ENCODE measurements around the gene TEX47.

The TEX47 gene

GRCh38 chr7:88795553-88795952, at the start of gene TEX47:
Gene TEX47, minus strand, starts transcription at chr7:88795737. Its CDS starts 795 bp downstream, at chr7:88794942.
- DNase-seq: no peak

- no peak for DNase-seq
Measured at GRCh38 chr7:88845091-88845490, 49.6 kb upstream of the TEX47 start.

GRCh38 chr7:88842201-88842600, 46.7 kb upstream of the TEX47 start:
- DNase-seq: no peak

DNA sequence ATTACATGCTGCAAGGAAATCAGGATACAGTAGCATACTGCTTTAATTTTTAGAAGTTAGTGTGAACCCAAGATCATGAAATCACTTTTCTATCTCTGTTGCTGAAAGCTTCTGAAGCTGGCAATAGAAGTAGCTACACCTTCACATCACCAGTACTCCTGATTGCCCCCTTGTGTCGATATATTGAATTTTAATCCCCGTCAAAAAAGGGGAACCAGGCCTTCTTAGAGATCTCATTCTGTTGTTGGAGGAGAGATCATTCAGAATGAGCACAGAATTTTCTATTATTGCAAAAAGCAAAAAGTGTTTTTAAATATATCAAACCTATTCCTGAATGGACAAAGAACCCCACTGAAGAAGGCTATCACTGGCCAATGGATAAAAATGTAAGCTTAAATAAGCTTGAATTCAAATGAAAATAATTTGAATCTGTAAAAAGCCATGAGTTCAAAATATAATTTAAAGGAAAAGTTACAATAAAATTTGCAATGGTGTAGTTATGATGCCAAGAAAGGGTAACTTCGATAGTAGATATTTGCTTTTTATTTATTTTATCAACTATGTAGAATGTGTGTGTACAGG, 39.7 kb upstream of the TEX47 start:
- peak; percentile 66 to 89 for DNase-seq

DNA sequence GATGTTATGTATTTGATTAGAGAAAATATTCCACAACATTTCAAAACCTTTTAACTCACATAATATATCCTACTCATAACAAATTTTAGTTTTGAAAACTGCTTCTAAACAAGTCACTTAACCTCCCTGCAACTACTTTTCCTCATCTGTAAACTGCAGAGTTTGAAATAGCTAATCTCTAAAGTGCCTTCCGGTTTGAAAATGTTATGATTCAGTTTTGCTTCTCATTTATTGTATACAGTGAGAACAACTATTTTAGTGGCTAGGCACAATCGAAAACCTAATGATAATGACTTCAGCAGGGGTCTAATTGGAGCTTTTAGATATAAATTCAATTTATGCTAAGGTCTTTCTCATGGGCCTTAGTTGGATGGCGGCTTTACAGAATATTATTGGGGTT, 30.7 kb upstream of the TEX47 start:
- no peak for DNase-seq

GRCh38 chr7:88818552-88818951, 23.0 kb upstream of the TEX47 start:
- DNase-seq: no peak

- DNase-seq: no peak
Measured at GRCh38 chr7:88806280-88807037, 10.9 kb upstream of the TEX47 start.

DNA sequence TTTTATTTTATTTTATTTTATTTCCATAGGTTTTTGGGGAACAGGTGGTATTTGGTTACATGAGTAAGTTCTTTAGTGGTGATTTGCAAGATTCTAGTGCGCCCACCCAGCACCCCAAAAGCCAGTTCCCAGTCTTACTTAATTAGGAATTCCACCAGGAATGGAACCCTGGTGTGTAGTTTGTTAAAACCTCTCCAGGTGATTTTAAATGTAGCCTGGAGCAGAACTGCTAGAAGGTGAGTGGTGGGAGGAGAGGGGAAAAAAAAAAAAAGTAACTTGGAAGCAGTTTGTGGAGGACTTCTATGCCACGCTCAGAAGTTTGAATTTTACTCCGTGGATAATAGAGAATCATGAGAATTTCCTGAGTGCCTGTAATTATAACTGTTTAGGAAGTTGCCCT, 5.5 kb upstream of the TEX47 start:
- no peak for DNase-seq

- DNase-seq: no peak
Measured at GRCh38 chr7:88792361-88792760, 3.2 kb downstream of the TEX47 start.

DNA sequence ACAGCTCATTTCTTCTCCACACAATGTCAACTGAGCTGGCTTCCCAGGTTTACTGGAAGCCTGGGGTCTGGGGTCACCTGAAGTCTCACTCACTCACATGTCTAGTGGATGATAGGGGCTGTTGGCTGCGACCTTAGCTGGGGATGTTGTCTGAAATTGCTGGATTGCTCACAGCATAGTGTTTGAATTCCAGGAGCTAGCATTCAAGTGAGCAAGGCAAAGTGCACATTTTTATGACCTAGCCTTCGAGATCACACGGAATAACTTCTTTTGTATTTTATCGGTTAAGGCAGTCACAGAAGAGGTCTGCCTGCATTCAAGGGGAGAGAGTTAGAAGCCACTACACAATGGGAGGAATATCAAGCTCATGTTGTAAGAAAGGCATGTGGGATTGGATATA, 3.6 kb downstream of the TEX47 start:
- no peak for DNase-seq

GRCh38 chr7:88789480-88790064, 6.0 kb downstream of the TEX47 start:
- peak in 1 of 2 experiments; percentile 58 for DNase-seq

- no peak for DNase-seq
Measured at GRCh38 chr7:88787777-88788176, 7.8 kb downstream of the TEX47 start.

- no peak for DNase-seq
Measured at GRCh38 chr7:88775838-88776237, 19.7 kb downstream of the TEX47 start.

DNA sequence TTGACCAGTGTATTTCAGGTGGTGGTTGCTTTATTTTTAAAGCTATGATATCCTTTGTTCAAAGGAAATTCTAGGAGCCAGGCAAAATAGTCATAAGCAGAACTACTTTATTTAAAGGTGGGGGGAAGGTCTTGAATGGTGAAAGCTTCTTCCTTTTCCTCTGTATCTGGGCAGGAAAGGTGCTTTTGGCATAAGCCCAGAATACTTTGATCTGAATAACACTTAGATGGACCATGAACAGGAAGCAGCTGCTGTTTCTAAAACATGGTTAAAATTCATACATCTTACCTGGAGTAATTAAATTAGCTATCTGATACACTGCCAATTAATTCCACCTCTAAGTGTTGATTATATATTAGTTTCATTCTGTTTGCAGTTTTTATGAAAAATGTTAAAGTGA, 22.8 kb downstream of the TEX47 start:
- no peak for DNase-seq

DNA sequence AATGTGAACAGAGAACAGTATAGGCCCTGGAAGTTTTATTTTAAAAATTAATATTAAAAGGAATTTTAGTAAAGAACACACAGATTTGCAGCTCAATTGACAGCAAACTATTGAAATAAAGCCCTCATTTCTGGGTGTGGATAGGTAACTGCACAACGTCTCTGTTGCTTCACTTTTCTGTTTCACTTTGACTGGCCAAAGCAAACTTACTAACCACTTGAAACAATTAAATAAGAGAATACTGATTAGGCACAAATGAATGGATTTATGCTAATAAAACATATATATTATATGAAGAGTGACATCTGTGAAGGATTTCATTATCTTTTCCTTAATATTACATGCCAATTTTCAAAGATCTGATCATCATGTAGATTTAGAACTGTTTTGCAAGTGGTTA, 24.1 kb downstream of the TEX47 start:
- no peak for DNase-seq

DNA sequence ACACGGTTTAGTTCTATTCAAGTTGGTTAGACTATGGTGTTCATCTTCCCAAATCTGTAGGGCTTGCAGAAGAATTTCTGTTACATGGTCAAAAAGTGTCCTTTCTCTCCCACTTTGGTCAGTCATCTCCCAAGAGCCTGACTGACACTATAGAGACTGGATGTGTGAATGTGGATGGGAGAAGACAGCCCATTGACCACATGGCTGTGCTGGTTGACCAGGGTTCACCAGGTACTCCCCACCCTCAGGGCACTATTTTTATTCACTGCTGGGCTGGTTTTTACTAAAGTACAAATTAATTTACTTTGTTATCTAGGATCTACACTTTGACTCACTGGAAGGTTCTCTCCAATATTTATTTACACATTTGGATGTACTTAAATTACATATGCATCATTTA, 33.8 kb downstream of the TEX47 start:
- no peak for DNase-seq

GRCh38 chr7:88760136-88760515, 35.4 kb downstream of the TEX47 start:
- no peak for DNase-seq

DNA sequence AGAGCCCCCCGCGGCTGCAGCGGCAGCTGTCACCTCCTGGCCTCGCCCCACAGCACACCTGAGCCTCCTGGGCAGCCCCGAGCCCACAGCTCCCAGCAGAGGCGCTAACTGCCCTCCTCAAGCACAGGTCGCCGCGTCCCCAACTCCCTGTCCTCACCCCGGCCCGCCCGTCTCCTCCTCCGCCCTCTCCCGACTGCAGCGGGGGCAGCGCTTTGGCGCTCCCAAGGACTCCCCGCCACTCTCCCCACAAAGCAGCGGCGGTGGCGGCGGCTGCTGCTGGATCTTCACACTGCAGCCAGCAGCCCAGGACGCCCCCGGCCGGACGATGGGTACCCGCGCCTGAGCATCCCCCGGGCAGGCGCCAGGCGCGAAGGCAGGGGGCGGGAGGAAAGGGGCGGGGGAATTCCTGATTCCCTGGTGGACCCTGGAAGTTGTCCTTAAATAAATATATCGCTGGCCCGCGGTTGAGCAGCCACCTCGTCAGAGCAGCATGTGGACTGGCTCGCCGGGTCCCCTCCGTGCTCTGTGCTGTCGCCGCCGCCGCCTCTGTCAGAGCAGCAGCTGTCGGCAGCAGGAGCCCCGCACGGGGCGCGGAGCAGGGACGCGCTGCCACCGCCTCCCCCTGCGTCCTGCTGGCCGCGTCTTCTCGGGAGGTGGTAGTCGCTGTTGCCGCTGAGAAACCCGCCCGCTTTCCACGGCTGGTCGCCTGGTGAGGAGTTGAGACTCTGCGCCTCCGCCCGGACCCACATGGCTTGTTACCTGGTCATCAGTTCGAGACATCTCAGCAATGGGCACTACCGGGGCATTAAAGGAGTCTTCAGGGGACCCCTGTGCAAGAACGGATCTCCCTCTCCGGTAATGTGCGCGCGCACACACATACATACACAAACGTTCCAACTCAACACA, 36.1 kb downstream of the TEX47 start, which contains the start of gene ZNF804B:
ZNF804B (plus strand) TSS at position 471 of the 906 bp plus-strand sequence; CDS start at position 748, 277 bp downstream.
- DNase-seq: no peak

- no peak for DNase-seq
Measured at GRCh38 chr7:88758381-88759229, 36.9 kb downstream of the TEX47 start.

DNA sequence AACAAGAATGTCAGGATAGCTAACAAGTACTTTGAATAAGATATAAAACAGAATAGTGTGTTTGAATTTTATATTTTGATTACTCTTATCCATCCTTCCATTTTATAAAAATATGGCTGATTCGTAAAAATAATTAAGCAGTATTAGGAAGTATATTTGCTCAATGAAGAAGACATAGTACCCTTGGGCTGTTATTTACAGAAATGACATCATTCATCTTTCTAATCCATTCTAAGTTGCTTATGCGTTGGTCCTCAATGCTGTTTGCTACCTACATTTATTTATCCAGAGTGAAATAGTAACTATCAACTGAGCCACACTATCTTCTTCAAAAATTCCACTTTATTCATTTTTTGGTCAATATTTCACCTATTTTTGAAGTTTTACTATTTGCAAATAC, 38.2 kb downstream of the TEX47 start:
- no peak for DNase-seq

DNA sequence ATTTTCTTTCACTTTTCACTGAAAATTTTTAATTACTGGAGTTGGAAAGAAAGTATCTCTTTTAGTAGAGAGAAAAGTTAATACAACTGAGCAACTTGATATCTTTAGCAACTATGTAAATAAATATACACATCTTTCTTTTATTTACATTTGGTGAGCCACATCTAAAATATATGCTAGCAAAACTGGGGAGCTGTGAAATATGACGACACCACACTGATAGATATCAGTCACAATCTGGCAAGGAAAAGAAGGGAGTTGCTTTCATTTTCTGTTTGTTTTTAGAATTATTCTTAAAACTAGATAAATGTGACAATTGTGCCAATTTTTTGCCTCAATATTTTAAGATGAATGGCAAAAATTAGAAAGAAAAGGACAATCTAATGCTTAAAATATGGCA, 38.7 kb downstream of the TEX47 start:
- DNase-seq: no peak

DNA sequence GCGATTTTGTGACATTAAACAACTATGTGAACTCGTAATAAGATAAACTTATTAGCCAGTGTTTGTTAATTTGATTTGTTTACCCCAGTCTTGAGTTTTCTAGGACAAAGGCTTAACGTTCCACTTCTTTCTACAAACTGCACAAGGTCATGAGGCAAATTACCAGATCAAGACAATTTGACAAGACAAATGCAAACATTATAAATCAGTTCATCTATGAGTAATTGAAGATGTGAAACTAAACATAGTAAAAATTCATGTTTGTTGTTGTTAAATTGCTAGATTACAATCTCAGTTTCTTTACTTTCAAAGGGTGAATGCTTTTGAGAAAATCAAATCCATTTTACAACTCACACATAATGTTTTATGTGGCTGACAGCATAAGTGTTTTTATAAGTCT, 49.4 kb downstream of the TEX47 start:
- DNase-seq: no peak
